ENCODE data around the gene ZBTB32.
"Not testable (repeated sequence)": the region's sequence is repeated elsewhere in the genome, so short reads cannot be mapped to it uniquely, and the experiment has no call there.

ZBTB32 gene

GRCh38 chr19:35720163-35720524 lies 15.8 kb downstream of the ZBTB32 start:
- DNase-seq (ENCODE audit: low read depth in 2 of 2): no peak

GRCh38 chr19:35720648-35721047 lies 16.3 kb downstream of the ZBTB32 start:
- no peak for DNase-seq (ENCODE audit: low read depth in 2 of 2)

GRCh38 chr19:35721374-35721773 lies 17.0 kb downstream of the ZBTB32 start:
- no peak for DNase-seq (ENCODE audit: low read depth in 2 of 2)

- DNase-seq (ENCODE audit: low read depth in 2 of 2): no peak
These were observed 18.1 kb downstream of the ZBTB32 start for GRCh38 chr19:35722461-35722860.

GRCh38 chr19:35722897-35723296 lies 18.5 kb downstream of the ZBTB32 start:
- no peak for DNase-seq (ENCODE audit: low read depth in 2 of 2)

- no peak for DNase-seq (ENCODE audit: low read depth in 2 of 2)
These were observed 19.3 kb downstream of the ZBTB32 start for GRCh38 chr19:35723671-35724070.

GRCh38 chr19:35724132-35724531 lies 19.8 kb downstream of the ZBTB32 start:
- DNase-seq (ENCODE audit: low read depth in 2 of 2): not testable (repeated sequence)

GRCh38 chr19:35724560-35724959 lies 20.2 kb downstream of the ZBTB32 start:
- DNase-seq (ENCODE audit: low read depth in 2 of 2): no peak

GRCh38 chr19:35725216-35725861 lies 21.0 kb downstream of the ZBTB32 start:
- no peak for DNase-seq (ENCODE audit: low read depth in 2 of 2)

GRCh38 chr19:35727053-35727955 lies 22.9 kb downstream of the ZBTB32 start:
- DNase-seq (ENCODE audit: low read depth in 2 of 2): no peak

GRCh38 chr19:35727956-35728706 lies 23.8 kb downstream of the ZBTB32 start:
- no peak for DNase-seq (ENCODE audit: low read depth in 2 of 2)

- no peak for DNase-seq (ENCODE audit: low read depth in 2 of 2)
These were observed 24.7 kb downstream of the ZBTB32 start for GRCh38 chr19:35729021-35729420.

- no peak for DNase-seq (ENCODE audit: low read depth in 2 of 2)
These were observed 25.4 kb downstream of the ZBTB32 start for GRCh38 chr19:35729763-35730162.

GRCh38 chr19:35730326-35730725 lies 26.0 kb downstream of the ZBTB32 start:
- DNase-seq (ENCODE audit: low read depth in 2 of 2): no peak

- no peak for DNase-seq (ENCODE audit: low read depth in 2 of 2)
These were observed 27.0 kb downstream of the ZBTB32 start for GRCh38 chr19:35731353-35731752.

GRCh38 chr19:35731779-35732405 lies 27.5 kb downstream of the ZBTB32 start:
- DNase-seq (ENCODE audit: low read depth in 2 of 2): no peak

GRCh38 chr19:35732540-35733179 lies 28.3 kb downstream of the ZBTB32 start:
- no peak for DNase-seq (ENCODE audit: low read depth in 2 of 2)

- DNase-seq (ENCODE audit: low read depth in 2 of 2): no peak
These were observed 29.1 kb downstream of the ZBTB32 start for GRCh38 chr19:35733180-35734125.

- no peak for DNase-seq (ENCODE audit: low read depth in 2 of 2)
These were observed 29.9 kb downstream of the ZBTB32 start for GRCh38 chr19:35734273-35734672.

- no peak for DNase-seq (ENCODE audit: low read depth in 2 of 2)
These were observed 30.5 kb downstream of the ZBTB32 start for GRCh38 chr19:35734889-35735288.

Measured in stimulated activated CD4-positive, alpha-beta T cell treated with anti-CD3 and anti-CD28 coated beads, Interleukin-1b, Interleukin-23, amount 100 ng/mL, for 4 hours (primary cell).